ENCODE data around the gene PAQR8. TPM values are rescaled to one million over a fixed set of nuclear protein-coding genes. Genes with fewer than 3 reads are reported as not detected.

The PAQR8 gene
- total RNA-seq, 2 donors from 2014 or later, result 2.6 to 5.6 TPM

- Histone ChIP-seq H3K4me1 (no peaks in the 10 kb centered on the region), H3K9me3 (no peaks in the 10 kb centered on the region), H3K27ac (no peak overlapping the region), H3K4me3 (no peak overlapping the region), H3K27me3 (no peaks in the 10 kb centered on the region), H3K36me3 (no peaks in the 10 kb centered on the region)
- no peak for TF ChIP-seq CTCF (IDR thresholded peaks at IDR 0.05)
- no peak for DNase-seq (ENCODE audit: low spot score)
Observed at GRCh38 chr6:52347818-52348217, 14.1 kb upstream of the PAQR8 start.

GRCh38 chr6:52351879-52352238, 10.1 kb upstream of the PAQR8 start:
- Histone ChIP-seq H3K36me3 (no peaks in the 10 kb centered on the region), H3K27ac (no peak overlapping the region), H3K4me1 (no peaks in the 10 kb centered on the region), H3K27me3 (no peaks in the 10 kb centered on the region), H3K4me3 (no peak overlapping the region), H3K9me3 (no peaks in the 10 kb centered on the region)
- TF ChIP-seq CTCF (IDR thresholded peaks at IDR 0.05), result no peak
- DNase-seq (ENCODE audit: low spot score), result no peak

- no peak for TF ChIP-seq CTCF (IDR thresholded peaks at IDR 0.05)
- Histone ChIP-seq H3K27ac (no peak overlapping the region), H3K27me3 (no peaks in the 10 kb centered on the region), H3K9me3 (no peaks in the 10 kb centered on the region), H3K36me3 (no peaks in the 10 kb centered on the region), H3K4me3 (no peak overlapping the region), H3K4me1 (no peaks in the 10 kb centered on the region)
- no peak for DNase-seq (ENCODE audit: low spot score)
Observed at GRCh38 chr6:52352239-52353018, 9.5 kb upstream of the PAQR8 start.

- H3K36me3 ChIP-seq, result no peaks in the 10 kb centered on the region
- H3K4me1 ChIP-seq, result no peaks in the 10 kb centered on the region
- H3K27me3 ChIP-seq, result no peaks in the 10 kb centered on the region
- H3K4me3 ChIP-seq, result no peak overlapping the region
- H3K27ac ChIP-seq, result no peak overlapping the region
- H3K9me3 ChIP-seq, result no peaks in the 10 kb centered on the region
- no peak for DNase-seq (ENCODE audit: low spot score)
- TF ChIP-seq CTCF (IDR thresholded peaks at IDR 0.05), result no peak
Observed at GRCh38 chr6:52356017-52356416, 5.9 kb upstream of the PAQR8 start.

GRCh38 chr6:52359403-52359802, 2.5 kb upstream of the PAQR8 start:
- Histone ChIP-seq H3K4me3 (no peak overlapping the region), H3K36me3 (no peaks in the 10 kb centered on the region), H3K4me1 (peaks cover 0 to 10% of the 10 kb centered on the region in 2 donors), H3K27me3 (no peaks in the 10 kb centered on the region), H3K9me3 (no peaks in the 10 kb centered on the region), H3K27ac (peak overlapping the region in 1 of 2 donors; percentile 84)
- TF ChIP-seq CTCF (IDR thresholded peaks at IDR 0.05), result no peak
- DNase-seq (ENCODE audit: low spot score), result no peak

GRCh38 chr6:52360028-52360427, 1.9 kb upstream of the PAQR8 start:
- no peak for TF ChIP-seq CTCF (IDR thresholded peaks at IDR 0.05)
- Histone ChIP-seq H3K27ac (peak overlapping the region; percentile 84 to 85), H3K27me3 (no peaks in the 10 kb centered on the region), H3K4me3 (no peak overlapping the region), H3K9me3 (no peaks in the 10 kb centered on the region), H3K4me1 (peaks cover 0 to 10% of the 10 kb centered on the region in 2 donors), H3K36me3 (no peaks in the 10 kb centered on the region)
- no peak for DNase-seq (ENCODE audit: low spot score)
